DOHH2 (cell line): ENCODE data around the gene SMAD3.

Source experiments
- H3F3A ChIP-seq: fragments of 200-600 bp; sonication (generic), shearing (Covaris generic); 2 replicates; pipeline ENCODE4 v1.6.0; 2016; ENCODE audit warnings: antibody characterized with exemption, mild to moderate bottlenecking; ENCODE audit not compliant: control insufficient read depth, insufficient read depth
- H3K27ac ChIP-seq: fragments of 200-600 bp; sonication (generic); 2 replicates; pipeline ENCODE4 v1.5.1; 2014; ENCODE audit warnings: low read depth, mild to moderate bottlenecking, low read length, moderate library complexity
- H3K27me3 ChIP-seq: fragments of 200-600 bp; sonication (generic); 2 replicates; pipeline ENCODE4 v1.6.1; 2014; ENCODE audit warnings: mild to moderate bottlenecking, low read length, mixed read lengths; ENCODE audit not compliant: control insufficient read depth
- H3K36me3 ChIP-seq: fragments of 200-600 bp; sonication (generic); 2 replicates; pipeline ENCODE4 v1.6.1; 2014; ENCODE audit warnings: mild to moderate bottlenecking, low read length, moderate library complexity, mixed read lengths; ENCODE audit not compliant: control insufficient read depth
- H3K4me1 ChIP-seq: fragments of 200-600 bp; sonication (generic); 2 replicates; pipeline ENCODE4 v1.6.1; 2014; ENCODE audit warnings: mild to moderate bottlenecking, low read length, mixed read lengths; ENCODE audit not compliant: control insufficient read depth
- H3K4me2 ChIP-seq: fragments of 200-600 bp; sonication (generic); 2 replicates; pipeline ENCODE4 v1.6.0; 2014; ENCODE audit warnings: mild to moderate bottlenecking, low read length, moderate library complexity
- H3K4me3 ChIP-seq: fragments of 200-600 bp; sonication (generic); 2 replicates; pipeline ENCODE4 v1.5.1; 2014; ENCODE audit warnings: mild to moderate bottlenecking, low read length, mixed read lengths
- H3K79me2 ChIP-seq: fragments of 200-600 bp; sonication (generic); 2 replicates; pipeline ENCODE4 v1.6.1; 2014; ENCODE audit warnings: mild to moderate bottlenecking, low read length, mixed read lengths; ENCODE audit not compliant: control insufficient read depth
- H3K9me2 ChIP-seq: fragments of 200-600 bp; sonication (generic); replicated peaks from 2 replicates; pipeline ENCODE4 v1.6.1; 2014; ENCODE audit warnings: mild to moderate bottlenecking, low read length, mixed read lengths; ENCODE audit not compliant: control insufficient read depth
- H3K9me3 ChIP-seq: fragments of 200-600 bp; sonication (generic); 2 replicates; pipeline ENCODE4 v1.6.1; 2014; ENCODE audit warnings: antibody characterized with exemption, low read length, mixed read lengths; ENCODE audit not compliant: control insufficient read depth, insufficient read depth
- H4K20me1 ChIP-seq: fragments of 200-600 bp; sonication (generic); 2 replicates; pipeline ENCODE4 v1.6.0; 2014; ENCODE audit warnings: low read depth, mild to moderate bottlenecking, antibody characterized with exemption, low read length, moderate library complexity; ENCODE audit not compliant: control insufficient read depth, insufficient read depth
- CTCF ChIP-seq: fragments of 200-600 bp; sonication (generic); IDR thresholded peaks from one replicate; pipeline ENCODE4 v1.5.1; 2014; ENCODE audit warnings: antibody characterized with exemption, mild to moderate bottlenecking, low read depth, low read length; ENCODE audit not compliant: poor library complexity, severe bottlenecking
- EZH2phosphoT487 ChIP-seq: fragments of 200-600 bp; sonication (generic); IDR thresholded peaks from 2 replicates; pipeline ENCODE4 v1.6.1; 2017; ENCODE audit warnings: borderline replicate concordance, mild to moderate bottlenecking, antibody characterized with exemption, low read length, moderate library complexity, mixed read lengths

The SMAD3 gene

GRCh38 chr15:67199391-67199790, 134.0 kb downstream of the SMAD3 start:
- Histone ChIP-seq H3F3A (no peaks in the 10 kb centered on the region), H3K4me2 (no peak overlapping the region), H3K9me3 (no peaks in the 10 kb centered on the region), H3K27me3 (no peaks in the 10 kb centered on the region), H3K9me2 (no peaks in the 10 kb centered on the region), H3K79me2 (no peaks in the 10 kb centered on the region), H4K20me1 (no peaks in the 10 kb centered on the region), H3K27ac (no peak overlapping the region), H3K4me1 (0 out of 2 replicates have a peak, but pooled peaks cover 5% of the 10 kb centered on the region), H3K4me3 (no peak overlapping the region), H3K36me3 (peaks cover 18% of the 10 kb centered on the region)
- no peak for TF ChIP-seq EZH2phosphoT487
- TF ChIP-seq CTCF = no peak

DNA sequence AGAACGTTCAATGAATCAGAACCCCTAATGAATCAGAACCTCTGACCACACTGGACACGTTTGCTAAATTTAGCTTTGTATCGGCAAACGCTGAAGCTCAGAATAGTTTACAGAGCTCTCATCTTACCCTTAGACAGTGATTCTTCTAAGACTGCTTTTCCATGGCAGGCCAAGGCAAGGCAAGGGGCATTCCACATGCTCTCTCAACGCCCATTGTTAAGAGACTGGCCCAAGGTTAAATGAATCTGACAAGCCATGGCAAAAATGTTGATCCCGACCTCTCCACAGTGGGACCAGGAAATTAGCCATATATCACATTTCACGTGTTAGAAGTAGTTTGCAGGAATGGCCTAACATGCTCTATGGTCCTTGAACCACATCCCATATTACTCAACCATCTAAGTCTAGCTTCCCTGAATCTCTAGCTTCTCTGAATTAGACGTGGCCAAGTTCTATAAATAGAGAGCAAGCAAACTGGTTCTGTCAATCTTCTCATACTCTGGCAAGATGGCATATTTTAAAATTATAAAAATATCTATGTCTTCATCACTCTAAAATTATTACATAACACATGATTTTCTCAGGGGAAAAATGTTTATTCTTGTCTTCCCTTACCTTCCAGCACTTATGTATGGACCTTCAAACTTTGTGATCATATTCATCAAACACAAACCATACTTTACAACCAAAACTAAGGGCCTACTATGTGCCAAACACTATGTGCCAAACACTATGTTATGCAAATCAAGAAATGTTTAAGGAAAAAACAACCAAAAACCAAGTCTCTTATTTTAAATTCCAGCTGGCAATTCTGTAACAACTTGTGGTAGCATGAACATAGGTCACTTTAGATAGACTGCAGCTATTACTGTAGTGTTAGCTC, 134.7 kb downstream of the SMAD3 start:
- no peaks in the 10 kb centered on the region for H3K79me2 ChIP-seq
- no peaks in the 10 kb centered on the region for H4K20me1 ChIP-seq
- H3K4me2 ChIP-seq = no peak overlapping the region
- H3K4me3 ChIP-seq = no peak overlapping the region
- no peaks in the 10 kb centered on the region for H3K9me2 ChIP-seq
- no peaks in the 10 kb centered on the region for H3F3A ChIP-seq
- H3K27me3 ChIP-seq = no peaks in the 10 kb centered on the region
- 0 out of 2 replicates have a peak, but pooled peaks cover 5% of the 10 kb centered on the region for H3K4me1 ChIP-seq
- H3K9me3 ChIP-seq = no peaks in the 10 kb centered on the region
- H3K36me3 ChIP-seq = peaks cover 18% of the 10 kb centered on the region
- TF ChIP-seq CTCF (no peak), EZH2phosphoT487 (no peak)
- no peak overlapping the region for H3K27ac ChIP-seq

DNA sequence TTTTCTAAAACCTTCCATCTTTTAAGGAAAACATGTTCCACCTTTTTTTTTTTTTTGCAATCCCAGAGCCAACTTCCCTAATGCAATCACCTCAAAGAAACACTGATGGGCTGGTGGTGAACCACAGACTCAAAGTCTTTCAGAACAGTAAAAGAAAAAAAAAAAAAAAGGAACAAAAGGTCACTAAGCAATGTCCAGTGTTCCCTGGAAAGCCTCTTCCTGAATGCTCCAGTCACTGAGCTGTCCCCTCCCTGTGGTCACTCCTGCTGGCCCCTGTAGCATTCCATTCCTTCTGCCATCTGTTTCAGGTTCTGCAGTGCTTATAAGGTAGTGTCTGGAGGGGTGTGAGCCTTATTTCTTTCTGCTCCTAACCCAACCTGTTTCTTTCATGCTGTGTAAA, 135.7 kb downstream of the SMAD3 start:
- Histone ChIP-seq H3K4me2 (no peak overlapping the region), H3K79me2 (no peaks in the 10 kb centered on the region), H3K36me3 (peaks cover 24% of the 10 kb centered on the region), H3K9me2 (no peaks in the 10 kb centered on the region), H3K4me3 (no peak overlapping the region), H3K9me3 (no peaks in the 10 kb centered on the region), H3K27me3 (no peaks in the 10 kb centered on the region), H3K27ac (no peak overlapping the region), H3F3A (no peaks in the 10 kb centered on the region), H3K4me1 (0 out of 2 replicates have a peak, but pooled peaks cover 5% of the 10 kb centered on the region), H4K20me1 (no peaks in the 10 kb centered on the region)
- TF ChIP-seq EZH2phosphoT487 (no peak), CTCF (no peak)
